Activated naive CD4-positive, alpha-beta T cell treated with anti-CD3 and anti-CD28 coated beads for 36 hours (primary cell): ENCODE data around the gene TMEM109. TPM values are rescaled to one million over a fixed set of nuclear protein-coding genes. Genes with fewer than 3 reads are reported as not detected.
A peak's percentile ranks its signal among the peaks of the same experiment; 100 is the strongest.

Experiments used
- CTCF ChIA-PET: fragments of 350-600 bp; sonication (Branson Sonifier 250); formaldehyde crosslinking; loops from one replicate; lab custom pipeline; 2021; ENCODE audit warnings: antibody characterized with exemption; lab: Charles Lee
- DNase-seq: peaks from one replicate; pipeline ENCODE4 v3.0.0-alpha.2; 2020
- H3K27ac Mint-ChIP-seq: one replicate; pipeline ENCODE4 v1.8.0; 2021; ENCODE audit warnings: mild to moderate bottlenecking, mixed read lengths
- H3K27me3 Mint-ChIP-seq: one replicate; pipeline ENCODE4 v1.8.0; 2021; ENCODE audit warnings: low read depth, mixed read lengths
- H3K36me3 Mint-ChIP-seq: one replicate; pipeline ENCODE4 v1.8.0; 2021; ENCODE audit warnings: low read depth, mixed read lengths
- H3K4me1 Mint-ChIP-seq: one replicate; pipeline ENCODE4 v1.8.0; 2021; ENCODE audit warnings: low read depth, mixed read lengths
- H3K4me3 Mint-ChIP-seq: one replicate; pipeline ENCODE4 v1.8.0; 2021; ENCODE audit warnings: mild to moderate bottlenecking, moderate library complexity, mixed read lengths
- H3K9me3 Mint-ChIP-seq: one replicate; pipeline ENCODE4 v1.8.0; 2021; ENCODE audit warnings: mixed read lengths
- intact Hi-C: fragments of 100-400 bp; cut with micrococcal nuclease; formaldehyde crosslinking; loops from one replicate; pipeline ENCODE4 v1.15.1; 2023
- total RNA-seq, 2 experiments: library from RNA; stranded (reverse); gene quantifications; one replicate each; pipeline ENCODE4 v1.2.3, GENCODE V29; 2021

Gene TMEM109
- total RNA-seq, 2 experiments from 2014 or later: 94.0 to 103 TPM

DNA sequence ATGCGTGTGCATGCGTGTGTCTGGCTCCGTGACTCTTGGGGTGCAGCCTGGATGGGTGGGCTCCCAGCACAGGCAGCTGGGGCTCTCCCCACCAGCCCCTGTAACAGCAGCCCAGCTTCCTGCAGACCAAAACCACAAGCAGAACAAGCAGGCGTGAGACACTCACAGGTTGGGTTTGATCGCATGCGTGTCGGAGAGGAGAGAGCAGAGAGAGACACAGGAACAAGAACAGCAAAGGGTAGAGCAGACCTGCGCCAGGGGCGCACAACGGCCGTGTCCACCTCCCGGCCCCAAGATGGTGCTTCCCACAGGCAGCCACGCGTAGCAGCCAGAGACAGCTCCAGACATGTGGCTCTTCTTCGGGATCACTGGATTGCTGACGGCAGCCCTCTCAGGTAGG is 57.6 kb downstream of the TMEM109 start, which contains the start of gene CD6:
CD6 (plus strand) TSS at position 161 of the 400 bp plus-strand sequence; CDS start at position 347, 186 bp downstream.
- Mint-ChIP-seq H3K9me3 (peaks cover 4% of the 10 kb centered on the region), H3K4me1 (peaks cover 20% of the 10 kb centered on the region), H3K36me3 (peaks cover 48% of the 10 kb centered on the region), H3K27ac (peak within 1 kb of the TSS; percentile 97), H3K27me3 (no peaks in the 10 kb centered on the region), H3K4me3 (peak within 1 kb of the TSS; percentile 89)
- peak; percentile 84 for DNase-seq
- CTCF ChIA-PET: interaction anchor here (0.5 to 4.3 kb wide), 12 partner anchors 18 to 1156 kb away, joined by 3 to 28 read pairs (median 4); no protein-coding TSS in a partner anchor
- intact Hi-C loops: loop anchor here (1.0 to 2.0 kb wide), 3 partner anchors 52 to 190 kb away; partner anchors contain the start of gene VPS37C

DNA sequence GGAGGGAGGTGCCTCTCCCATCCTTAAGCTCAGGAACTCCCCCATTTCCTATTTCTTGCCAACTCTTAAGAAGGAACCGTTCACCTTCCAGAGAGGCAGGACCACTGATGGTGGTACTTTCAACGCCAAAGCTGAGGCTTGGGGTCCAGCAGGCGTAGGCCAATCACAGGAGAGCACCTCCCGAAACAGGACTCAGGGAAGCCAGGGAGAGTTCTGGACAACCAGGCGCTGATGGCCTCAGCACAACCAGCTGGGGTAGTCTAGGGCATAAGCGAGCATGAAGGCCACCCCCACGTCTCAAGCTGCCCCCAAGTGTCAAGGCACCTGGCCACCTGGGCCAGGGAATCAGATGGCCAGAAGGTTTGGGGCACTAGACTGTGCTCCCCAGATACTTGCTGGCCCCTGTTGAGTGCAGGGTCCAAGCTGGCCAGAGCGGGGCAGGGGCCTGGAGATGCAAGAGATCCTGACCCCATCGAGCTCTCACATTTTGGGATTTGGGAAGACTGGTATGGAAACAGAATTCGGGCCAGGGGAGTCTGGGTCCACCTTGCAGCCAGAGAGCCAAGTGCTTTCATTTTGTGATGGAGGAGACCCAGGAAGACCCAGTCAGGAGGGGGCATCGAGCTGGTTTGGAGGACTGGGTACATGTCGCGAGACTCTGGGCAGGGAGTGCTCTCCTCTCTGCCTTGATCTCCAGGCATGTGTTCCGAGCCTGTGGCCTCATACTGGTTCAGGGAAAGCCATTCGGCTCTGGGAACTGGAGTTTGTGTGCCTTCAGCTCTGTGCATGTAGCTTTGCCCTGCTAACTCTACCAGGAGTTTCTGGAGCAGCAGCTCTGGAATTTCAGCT is 58.4 kb downstream of the TMEM109 start:
- peaks cover 55% of the 10 kb centered on the region for H3K36me3 Mint-ChIP-seq
- CTCF ChIA-PET: interaction anchor here (0.6 to 1.9 kb wide), 5 partner anchors 18 to 147 kb away, joined by 3 to 6 read pairs (median 3); no protein-coding TSS in a partner anchor

More for the DNA sequence above, 58.4 kb downstream of the TMEM109 start:
- peaks cover 28% of the 10 kb centered on the region for H3K4me1 Mint-ChIP-seq
- H3K9me3 Mint-ChIP-seq: peaks cover 4% of the 10 kb centered on the region
- DNase-seq: peak; percentile 67
- intact Hi-C loops: loop anchor here (1.0 kb wide), 1 partner anchor 139 kb away; no protein-coding TSS in a partner anchor
- H3K27me3 Mint-ChIP-seq: no peaks in the 10 kb centered on the region
- peak overlapping the region; percentile 89 for H3K4me3 Mint-ChIP-seq
- peak overlapping the region; percentile 97 for H3K27ac Mint-ChIP-seq

Other genes starting within 250 kb of the TMEM109 start
- gene MS4A8, start 214.5 kb upstream of the TMEM109 start, total RNA-seq: not detected
- not detected for gene MS4A18, start 189.4 kb upstream of the TMEM109 start, total RNA-seq
- not detected for gene MS4A15, start 157.3 kb upstream of the TMEM109 start, total RNA-seq
- not detected for gene MS4A10, start 128.8 kb upstream of the TMEM109 start, total RNA-seq
- gene CCDC86, start 72.0 kb upstream of the TMEM109 start, total RNA-seq: 10 to 100 TPM; 38.8 to 41.2 TPM
- under 1 TPM; 0.14 to 0.17 TPM for gene PTGDR2, start 58.2 kb upstream of the TMEM109 start, total RNA-seq
- gene ZP1, start 46.6 kb upstream of the TMEM109 start, total RNA-seq: not detected
- gene PRPF19, start 7.6 kb upstream of the TMEM109 start, total RNA-seq: 100 to 1,000 TPM; 108 to 119 TPM
- gene TMEM132A, start 10.3 kb downstream of the TMEM109 start, total RNA-seq: 1 to 10 TPM; 1.2 to 2.3 TPM
- 1 to 10 TPM; 5.6 to 5.8 TPM for gene SLC15A3, start 38.0 kb downstream of the TMEM109 start, total RNA-seq
- 100 to 1,000 TPM; 227 to 234 TPM for gene CD6, start 57.5 kb downstream of the TMEM109 start, total RNA-seq
- 100 to 1,000 TPM; 228 to 232 TPM for gene CD5, start 188.3 kb downstream of the TMEM109 start, total RNA-seq
- 1 to 10 TPM; 8.5 to 8.9 TPM for gene VPS37C, start 247.3 kb downstream of the TMEM109 start, total RNA-seq